Epithelial cell of esophagus (primary cell): ENCODE data around the gene SLC25A34.

ENCODE experiments used
- DNase-seq: peaks from one replicate; pipeline ENCODE4 v3.0.0; 2010; ENCODE audit warnings: low read depth
- H3K4me3 ChIP-seq: 2 replicates; pipeline ENCODE4 v1.5.1; 2011; ENCODE audit warnings: mild to moderate bottlenecking, low read length, control low read depth
- TF ChIP-seq, protein P1 (sequence below): IDR thresholded peaks from 2 replicates; pipeline ENCODE4 v1.5.1; 2011; ENCODE audit warnings: low read depth, mild to moderate bottlenecking, low read length, control low read depth, inconsistent platforms; ENCODE audit not compliant: insufficient read depth; ENCODE audit errors: missing control alignments

SLC25A34 gene

DNA sequence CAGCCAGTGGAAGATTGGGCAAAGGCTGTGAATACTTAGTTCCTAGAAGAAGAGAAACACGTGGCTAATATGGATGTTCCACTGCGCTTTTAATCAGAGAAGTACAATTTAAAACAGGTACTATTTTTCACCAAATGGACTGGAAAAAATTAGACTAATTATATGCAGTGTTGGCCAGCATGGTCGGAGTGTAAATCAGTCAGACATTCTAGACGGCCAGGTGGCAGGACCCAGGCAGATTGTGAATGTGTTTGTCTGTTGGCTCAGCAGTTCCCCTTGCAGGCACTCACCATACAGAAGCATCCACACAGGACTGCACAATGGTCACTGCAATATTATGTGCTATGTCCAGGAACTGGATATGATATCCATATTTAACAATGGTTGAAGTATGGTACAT, 23.9 kb upstream of the SLC25A34 start:
- no peak overlapping the region for H3K4me3 ChIP-seq
- no peak for DNase-seq
- TF ChIP-seq, protein P1, sequence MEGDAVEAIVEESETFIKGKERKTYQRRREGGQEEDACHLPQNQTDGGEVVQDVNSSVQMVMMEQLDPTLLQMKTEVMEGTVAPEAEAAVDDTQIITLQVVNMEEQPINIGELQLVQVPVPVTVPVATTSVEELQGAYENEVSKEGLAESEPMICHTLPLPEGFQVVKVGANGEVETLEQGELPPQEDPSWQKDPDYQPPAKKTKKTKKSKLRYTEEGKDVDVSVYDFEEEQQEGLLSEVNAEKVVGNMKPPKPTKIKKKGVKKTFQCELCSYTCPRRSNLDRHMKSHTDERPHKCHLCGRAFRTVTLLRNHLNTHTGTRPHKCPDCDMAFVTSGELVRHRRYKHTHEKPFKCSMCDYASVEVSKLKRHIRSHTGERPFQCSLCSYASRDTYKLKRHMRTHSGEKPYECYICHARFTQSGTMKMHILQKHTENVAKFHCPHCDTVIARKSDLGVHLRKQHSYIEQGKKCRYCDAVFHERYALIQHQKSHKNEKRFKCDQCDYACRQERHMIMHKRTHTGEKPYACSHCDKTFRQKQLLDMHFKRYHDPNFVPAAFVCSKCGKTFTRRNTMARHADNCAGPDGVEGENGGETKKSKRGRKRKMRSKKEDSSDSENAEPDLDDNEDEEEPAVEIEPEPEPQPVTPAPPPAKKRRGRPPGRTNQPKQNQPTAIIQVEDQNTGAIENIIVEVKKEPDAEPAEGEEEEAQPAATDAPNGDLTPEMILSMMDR: no peak

DNA sequence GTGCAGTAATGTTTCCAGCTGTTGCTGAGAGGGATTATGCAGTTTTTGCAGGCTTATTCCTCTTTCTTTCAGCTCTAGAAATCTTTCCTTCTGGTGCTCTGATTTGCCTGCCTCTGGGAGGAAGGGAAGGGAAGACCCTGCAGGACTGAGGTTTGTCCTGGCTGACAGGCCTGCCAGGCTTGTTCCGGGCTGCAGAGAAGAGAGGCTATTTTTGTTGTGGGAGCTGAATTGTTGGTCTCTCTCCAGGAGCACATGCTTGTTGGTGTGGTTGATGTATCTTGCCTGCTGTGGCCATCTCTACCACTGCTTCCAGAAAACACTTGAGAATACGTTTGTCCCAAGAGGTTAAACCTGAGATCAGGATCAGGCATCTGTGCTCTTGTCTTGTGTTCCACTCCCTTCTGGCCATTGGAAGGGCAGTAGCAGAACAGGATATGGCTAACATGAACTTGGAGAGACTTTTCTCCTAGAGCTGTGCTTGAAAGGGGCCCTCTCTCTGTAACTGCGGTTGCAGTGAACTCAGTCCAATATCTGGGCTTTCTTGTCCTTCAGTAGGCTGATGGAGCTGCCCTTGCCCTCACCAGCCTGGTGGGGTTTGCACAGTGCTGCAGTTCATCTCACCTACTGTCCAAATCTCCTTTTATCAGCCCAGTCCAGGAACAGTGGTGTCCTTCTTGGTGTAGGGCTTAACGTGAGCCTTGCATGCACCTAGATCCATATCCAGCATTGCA, 21.5 kb upstream of the SLC25A34 start:
- no peak overlapping the region for H3K4me3 ChIP-seq
- no peak for DNase-seq
- TF ChIP-seq, protein P1: no peak

- no peak for DNase-seq
- TF ChIP-seq, protein P1: no peak
- H3K4me3 ChIP-seq: no peak overlapping the region
Observed at GRCh38 chr1:15717418-15718125, 18.5 kb upstream of the SLC25A34 start.

DNA sequence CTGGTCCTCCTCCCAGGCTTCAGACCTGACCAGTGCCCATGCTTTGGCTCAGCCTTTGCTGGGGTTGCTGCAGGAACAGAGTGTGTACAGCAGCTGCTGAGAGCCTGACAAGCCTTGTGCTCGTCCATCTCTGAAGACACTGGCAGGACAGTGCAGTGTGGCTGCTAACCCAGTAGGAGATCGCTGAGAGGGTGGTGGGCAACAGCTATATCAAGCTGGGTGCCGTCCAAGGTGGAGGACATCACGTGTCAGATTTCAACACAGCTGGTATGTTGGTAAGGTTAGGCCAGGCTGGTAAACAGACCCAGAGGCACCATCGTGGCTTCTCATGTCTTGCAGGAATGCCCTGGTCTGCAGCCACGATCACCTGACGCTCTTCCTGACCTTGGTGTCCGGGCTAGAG, 17.9 kb upstream of the SLC25A34 start:
- TF ChIP-seq, protein P1: no peak
- DNase-seq: no peak
- H3K4me3 ChIP-seq: no peak overlapping the region

DNA sequence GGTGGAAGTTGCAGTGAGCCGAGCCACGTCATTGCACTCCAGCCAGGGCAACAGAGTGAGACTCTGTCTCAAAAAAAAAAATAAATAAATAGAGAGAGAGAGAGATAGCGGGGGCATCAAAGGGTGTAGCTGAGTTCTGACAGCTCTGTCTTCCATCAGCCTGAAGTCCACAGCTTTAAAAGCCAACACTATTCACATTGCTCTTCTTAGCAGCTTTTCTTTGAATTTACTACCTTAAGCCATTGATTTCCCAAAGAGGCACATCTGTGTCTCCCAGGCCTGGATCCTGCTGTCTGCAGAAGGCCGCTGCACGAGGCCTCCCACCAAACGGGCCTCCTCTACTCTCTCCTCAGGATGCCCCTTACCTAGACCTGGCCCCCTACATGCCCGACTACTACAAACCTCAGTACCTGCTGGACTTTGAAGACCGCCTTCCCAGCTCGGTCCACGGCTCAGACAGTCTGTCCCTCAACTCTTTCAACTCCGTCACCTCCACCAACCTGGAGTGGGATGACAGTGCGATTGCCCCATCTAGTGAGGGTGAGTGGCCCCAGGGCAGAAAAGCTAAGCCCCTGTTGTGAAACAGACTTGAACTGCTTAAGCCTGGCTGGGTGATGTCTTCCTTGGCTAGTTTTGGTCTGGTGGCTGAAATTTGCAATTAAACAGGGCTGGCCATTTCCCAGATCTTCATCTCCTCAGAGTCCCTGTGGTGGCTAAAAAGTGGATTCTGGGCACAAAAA, 16.5 kb upstream of the SLC25A34 start:
- DNase-seq: no peak
- TF ChIP-seq, protein P1: no peak
- H3K4me3 ChIP-seq: no peak overlapping the region

- TF ChIP-seq, protein P1: no peak
- DNase-seq: no peak
- no peak overlapping the region for H3K4me3 ChIP-seq
Observed at GRCh38 chr1:15720861-15721260, 15.2 kb upstream of the SLC25A34 start.
